OCI-LY3 (cell line): ENCODE results near the gene TMEM232.
"Not testable (repeated sequence)": the region's sequence is repeated elsewhere in the genome, so short reads cannot be mapped to it uniquely, and the experiment has no call there.

Experiments used
- EZH2phosphoT487 ChIP-seq: fragments of 200-600 bp; shearing (Covaris generic); IDR thresholded peaks from 2 replicates; pipeline ENCODE4 v1.6.1; 2018; ENCODE audit warnings: antibody characterized with exemption, mixed run types, low read depth
- TF ChIP-seq, protein P1 (sequence below): fragments of 200-600, 300-600 bp; sonication (generic); IDR thresholded peaks from 2 replicates; pipeline ENCODE4 v1.5.1; 2014; ENCODE audit warnings: antibody characterized with exemption, low read length, low read depth

DNA sequence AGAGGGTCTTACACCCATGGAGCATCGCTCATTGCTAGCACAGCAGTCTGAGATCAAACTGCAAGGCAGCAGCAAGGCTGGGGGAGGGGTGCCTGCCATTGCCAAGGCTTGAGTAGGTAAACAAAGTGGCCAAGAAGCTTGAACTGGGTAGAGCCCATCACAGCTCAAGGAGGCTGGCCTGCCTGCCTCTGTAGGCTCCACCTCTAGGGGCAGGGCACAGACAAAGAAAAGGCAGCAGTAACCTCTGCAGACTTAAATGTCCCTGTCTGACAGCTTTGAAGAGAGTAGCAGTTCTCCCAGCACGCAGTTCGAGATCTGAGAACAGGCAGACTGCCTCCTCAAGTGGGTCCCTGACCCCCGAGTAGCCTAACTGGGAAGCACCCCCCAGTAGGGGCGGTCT, 33.8 kb downstream of the TMEM232 start:
- TF ChIP-seq, protein P1, sequence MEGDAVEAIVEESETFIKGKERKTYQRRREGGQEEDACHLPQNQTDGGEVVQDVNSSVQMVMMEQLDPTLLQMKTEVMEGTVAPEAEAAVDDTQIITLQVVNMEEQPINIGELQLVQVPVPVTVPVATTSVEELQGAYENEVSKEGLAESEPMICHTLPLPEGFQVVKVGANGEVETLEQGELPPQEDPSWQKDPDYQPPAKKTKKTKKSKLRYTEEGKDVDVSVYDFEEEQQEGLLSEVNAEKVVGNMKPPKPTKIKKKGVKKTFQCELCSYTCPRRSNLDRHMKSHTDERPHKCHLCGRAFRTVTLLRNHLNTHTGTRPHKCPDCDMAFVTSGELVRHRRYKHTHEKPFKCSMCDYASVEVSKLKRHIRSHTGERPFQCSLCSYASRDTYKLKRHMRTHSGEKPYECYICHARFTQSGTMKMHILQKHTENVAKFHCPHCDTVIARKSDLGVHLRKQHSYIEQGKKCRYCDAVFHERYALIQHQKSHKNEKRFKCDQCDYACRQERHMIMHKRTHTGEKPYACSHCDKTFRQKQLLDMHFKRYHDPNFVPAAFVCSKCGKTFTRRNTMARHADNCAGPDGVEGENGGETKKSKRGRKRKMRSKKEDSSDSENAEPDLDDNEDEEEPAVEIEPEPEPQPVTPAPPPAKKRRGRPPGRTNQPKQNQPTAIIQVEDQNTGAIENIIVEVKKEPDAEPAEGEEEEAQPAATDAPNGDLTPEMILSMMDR = not testable (repeated sequence)
- TF ChIP-seq EZH2phosphoT487 = not testable (repeated sequence)
